K562 (cell line): Measurements from ENCODE around the gene DHX36.

Experiments used
- CBFA2T2 ChIP-seq: fragments of 450-650 bp; conservative IDR thresholded peaks from 2 replicates; pipeline ENCODE4 v1.6.1; 2017; ENCODE audit warnings: mild to moderate bottlenecking
- CHD2 ChIP-seq: IDR thresholded peaks from 2 replicates; pipeline ENCODE4 v1.6.1; 2011; ENCODE audit warnings: low read depth, low read length
- FOXK2 ChIP-seq, 2 experiments: fragments of 450-650 bp; IDR thresholded peaks in 1 of 2; conservative IDR thresholded peaks in 1 of 2; 2 replicates each; pipeline ENCODE4 v1.6.1; 2016; ENCODE audit warnings: low read depth in 2 of 2, mild to moderate bottlenecking in 1 of 2
- NFE2 ChIP-seq: IDR thresholded peaks from 2 replicates; pipeline ENCODE4 v1.6.1; 2014; ENCODE audit warnings: antibody characterized with exemption, low read depth
- SRF ChIP-seq, 2 experiments: fragments of 250-450, 450-650 bp in 1 of 2; sonication (Bioruptor Pico) in 1 of 2; sonication (generic) in 1 of 2; formaldehyde crosslinking; IDR thresholded peaks; 2 replicates each; pipeline versions ENCODE4 v1.5.0 to v1.5.1; 2020 to 2022; ENCODE audit warnings: mild to moderate bottlenecking in 1 of 2, missing genetic modification reagents in 1 of 2
- TAF15 ChIP-seq: fragments of 200-400 bp; formaldehyde crosslinking; IDR thresholded peaks from 2 replicates; pipeline ENCODE4 v1.6.1; 2017; ENCODE audit warnings: mild to moderate bottlenecking, low read depth, low read length, moderate library complexity
- TBL1XR1 ChIP-seq, 2 experiments: IDR thresholded peaks; 2 replicates each; pipeline ENCODE4 v1.6.1; 2012; ENCODE audit warnings: improper control_type of control experiment in 2 of 2, low read length in 2 of 2, mild to moderate bottlenecking in 1 of 2
- TRIM25 ChIP-seq: fragments of 450-650 bp; IDR thresholded peaks from 2 replicates; pipeline ENCODE4 v1.7.0; 2016; ENCODE audit warnings: borderline replicate concordance
- TF ChIP-seq, protein P1 (sequence below), 3 experiments: IDR thresholded peaks in 2 of 3; conservative IDR thresholded peaks in 1 of 3; 2 replicates each; pipeline ENCODE4 v1.5.1; 2011 to 2012; ENCODE audit warnings: low read length in 3 of 3, mild to moderate bottlenecking in 3 of 3, control low read depth in 2 of 3, improper control_type of control experiment in 1 of 3, inconsistent platforms in 1 of 3, low read depth in 1 of 3, mixed read lengths in 1 of 3, moderate library complexity in 1 of 3; ENCODE audit not compliant: insufficient read depth in 2 of 3

DNA sequence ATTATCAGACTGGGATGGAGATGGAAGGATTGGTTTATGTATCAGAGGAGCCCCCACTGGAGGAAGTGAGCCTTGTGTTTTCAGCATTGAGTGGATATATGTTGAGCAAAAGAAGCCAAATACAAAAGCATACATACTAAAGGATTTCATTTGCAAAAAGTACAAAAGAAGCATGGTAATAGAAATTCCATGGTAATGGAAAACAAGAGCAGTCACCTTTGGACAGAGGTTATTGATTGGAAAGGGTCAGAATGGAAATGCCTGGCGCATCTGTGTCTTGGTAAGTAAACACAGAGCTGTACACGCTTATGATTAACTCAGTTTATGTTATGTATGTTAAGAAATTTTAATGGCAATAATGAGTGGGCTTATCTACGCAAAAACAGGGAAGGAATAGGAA lies 72.7 kb downstream of the DHX36 start:
- no peak for TF ChIP-seq NFE2
- no peak for TF ChIP-seq FOXK2 (conservative IDR thresholded peaks at IDR 0.05 in 1 of 2, IDR thresholded peaks at IDR 0.05 in 1 of 2; ENCODE audit: low read depth in 2 of 2)
- TF ChIP-seq TAF15: no peak
- TF ChIP-seq CBFA2T2: no peak
- TF ChIP-seq SRF (CRISPR knock-in tag; IDR thresholded peaks at IDR 0.05): no peak
- no peak for TF ChIP-seq CHD2
- TF ChIP-seq TRIM25: no peak
- no peak for TF ChIP-seq TBL1XR1 (IDR thresholded peaks at IDR 0.05; ENCODE audit: low read length in 2 of 2)
- TF ChIP-seq, protein P1, sequence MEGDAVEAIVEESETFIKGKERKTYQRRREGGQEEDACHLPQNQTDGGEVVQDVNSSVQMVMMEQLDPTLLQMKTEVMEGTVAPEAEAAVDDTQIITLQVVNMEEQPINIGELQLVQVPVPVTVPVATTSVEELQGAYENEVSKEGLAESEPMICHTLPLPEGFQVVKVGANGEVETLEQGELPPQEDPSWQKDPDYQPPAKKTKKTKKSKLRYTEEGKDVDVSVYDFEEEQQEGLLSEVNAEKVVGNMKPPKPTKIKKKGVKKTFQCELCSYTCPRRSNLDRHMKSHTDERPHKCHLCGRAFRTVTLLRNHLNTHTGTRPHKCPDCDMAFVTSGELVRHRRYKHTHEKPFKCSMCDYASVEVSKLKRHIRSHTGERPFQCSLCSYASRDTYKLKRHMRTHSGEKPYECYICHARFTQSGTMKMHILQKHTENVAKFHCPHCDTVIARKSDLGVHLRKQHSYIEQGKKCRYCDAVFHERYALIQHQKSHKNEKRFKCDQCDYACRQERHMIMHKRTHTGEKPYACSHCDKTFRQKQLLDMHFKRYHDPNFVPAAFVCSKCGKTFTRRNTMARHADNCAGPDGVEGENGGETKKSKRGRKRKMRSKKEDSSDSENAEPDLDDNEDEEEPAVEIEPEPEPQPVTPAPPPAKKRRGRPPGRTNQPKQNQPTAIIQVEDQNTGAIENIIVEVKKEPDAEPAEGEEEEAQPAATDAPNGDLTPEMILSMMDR (IDR thresholded peaks at IDR 0.05 in 2 of 3, conservative IDR thresholded peaks at IDR 0.05 in 1 of 3; ENCODE audit: insufficient read depth in 2 of 3, low read depth in 1 of 3, low read length in 3 of 3): no peak
